Naive B cell (primary cell): Measurements from ENCODE around the gene MTMR4. TPM values are rescaled to one million over a fixed set of nuclear protein-coding genes. Genes with fewer than 3 reads are reported as not detected.
"Not testable (repeated sequence)": the region's sequence is repeated elsewhere in the genome, so short reads cannot be mapped to it uniquely, and the experiment has no call there.

ENCODE experiments used
- ATAC-seq, 2 donors: fragments of 150-1000 bp; cut with Tn5 transposase; 2 replicates each; pipeline ENCODE4 v1.10.0; 2021; ENCODE audit warnings: low read depth in 2 of 2, mild to moderate bottlenecking in 2 of 2, moderate library complexity in 2 of 2
- DNase-seq: peaks from one replicate; pipeline ENCODE4 v3.0.0; 2022
- H3K27ac Mint-ChIP-seq, 6 donors: one replicate each; pipeline ENCODE4 v1.8.0; 2020 to 2022; ENCODE audit warnings: mild to moderate bottlenecking in 6 of 6, mixed read lengths in 6 of 6, moderate library complexity in 5 of 6, inconsistent platforms in 2 of 6
- H3K27me3 Mint-ChIP-seq, 3 donors: one replicate each; pipeline ENCODE4 v1.8.0; 2021 to 2022; ENCODE audit warnings: mixed read lengths in 3 of 3, mild to moderate bottlenecking in 1 of 3
- H3K36me3 Mint-ChIP-seq, 2 donors: one replicate each; pipeline ENCODE4 v1.8.0; 2020 to 2022; ENCODE audit warnings: mixed read lengths in 2 of 2, inconsistent platforms in 1 of 2, mild to moderate bottlenecking in 1 of 2
- H3K4me1 Mint-ChIP-seq, 3 donors: one replicate each; pipeline ENCODE4 v1.8.0; 2020 to 2022; ENCODE audit warnings: mixed read lengths in 3 of 3, inconsistent platforms in 1 of 3, mild to moderate bottlenecking in 1 of 3, moderate library complexity in 1 of 3
- H3K4me3 Mint-ChIP-seq, 8 donors: one replicate each; pipeline ENCODE4 v1.8.0; 2020 to 2022; ENCODE audit warnings: mild to moderate bottlenecking in 8 of 8, mixed read lengths in 8 of 8, moderate library complexity in 8 of 8, inconsistent platforms in 2 of 8
- H3K9me3 Mint-ChIP-seq, 7 donors: one replicate each; pipeline ENCODE4 v1.8.0; 2020 to 2022; ENCODE audit warnings: mixed read lengths in 7 of 7, mild to moderate bottlenecking in 5 of 7, inconsistent platforms in 2 of 7, moderate library complexity in 1 of 7
- polyA plus RNA-seq, 6 donors: library from polyadenylated mRNA; unstranded; fragments of 300-500 nt; fragmentation: Illumina TruSeq; gene quantifications; one replicate each; pipeline ENCODE4 v1.2.3, GENCODE V29; 2021; ENCODE audit warnings: low read depth in 6 of 6

The MTMR4 gene
- polyA plus RNA-seq, 6 donors from 2014 or later = 12.9 to 35.7 (median 30.4) TPM

DNA sequence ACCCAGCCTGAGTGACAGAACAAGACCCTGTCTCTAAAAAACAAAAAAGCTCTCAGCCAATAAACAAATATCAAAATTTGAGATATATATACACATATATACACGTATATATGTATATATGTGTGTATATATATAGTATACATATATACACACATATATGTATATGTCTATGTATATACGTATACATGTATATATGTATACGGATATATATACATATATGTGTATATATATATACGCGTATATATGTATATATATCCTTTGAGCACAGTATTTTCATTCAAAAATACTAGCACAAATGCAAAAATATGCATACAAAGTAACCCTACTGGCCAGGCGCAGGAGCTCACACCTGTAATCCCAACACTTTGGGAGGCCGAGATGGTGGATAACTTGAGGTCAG lies 13.0 kb downstream of the MTMR4 start:
- Mint-ChIP-seq H3K9me3 (no peaks in the 10 kb centered on the region), H3K4me3 (no peak overlapping the region), H3K4me1 (peaks cover 20 to 37% (median 21%) of the 10 kb centered on the region in 3 donors), H3K36me3 (peaks cover 20 to 31% of the 10 kb centered on the region in 2 donors), H3K27me3 (no peaks in the 10 kb centered on the region), H3K27ac (no peak overlapping the region)
- no peak for ATAC-seq
- DNase-seq = no peak

DNA sequence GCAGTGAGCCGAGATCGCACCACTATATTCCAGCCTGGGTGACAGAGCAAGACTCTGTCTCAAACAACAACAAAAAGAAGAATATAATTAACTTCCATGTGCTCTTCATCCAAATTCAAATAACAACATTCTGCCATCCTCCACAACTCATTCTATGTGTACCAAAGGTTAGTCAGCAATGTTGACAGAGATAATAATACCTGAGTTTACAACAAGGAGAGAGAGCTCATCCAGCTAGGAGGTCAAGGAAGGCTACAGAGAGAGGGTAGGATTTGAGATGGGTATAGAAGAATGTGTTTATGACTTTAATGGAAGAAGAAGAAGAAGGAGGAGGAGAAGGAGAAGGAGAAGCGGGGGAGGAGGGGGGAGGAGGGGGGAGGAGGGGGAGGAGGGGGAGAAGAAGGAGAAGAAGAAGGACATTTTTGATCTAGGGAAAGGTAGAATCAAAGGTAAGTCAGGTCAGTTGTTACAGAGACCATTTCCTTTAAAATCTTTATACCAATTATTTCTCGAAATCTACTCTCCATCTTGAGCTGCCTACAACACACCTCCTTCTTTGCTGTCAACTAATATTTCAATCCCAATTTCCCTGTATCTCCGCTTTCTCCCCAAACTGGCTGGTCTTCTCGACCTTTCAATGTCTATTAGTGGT lies 16.1 kb downstream of the MTMR4 start:
- H3K9me3 Mint-ChIP-seq = no peaks in the 10 kb centered on the region
- H3K36me3 Mint-ChIP-seq = peaks cover 21 to 37% of the 10 kb centered on the region in 2 donors
- no peak for ATAC-seq
- H3K4me3 Mint-ChIP-seq = no peak overlapping the region
- H3K4me1 Mint-ChIP-seq = peaks cover 6 to 13% (median 13%) of the 10 kb centered on the region in 3 donors
- no peak for DNase-seq
- no peaks in the 10 kb centered on the region for H3K27me3 Mint-ChIP-seq
- peak overlapping the region in 4 of 6 donors; percentile 31 to 62 (median 48) for H3K27ac Mint-ChIP-seq

DNA sequence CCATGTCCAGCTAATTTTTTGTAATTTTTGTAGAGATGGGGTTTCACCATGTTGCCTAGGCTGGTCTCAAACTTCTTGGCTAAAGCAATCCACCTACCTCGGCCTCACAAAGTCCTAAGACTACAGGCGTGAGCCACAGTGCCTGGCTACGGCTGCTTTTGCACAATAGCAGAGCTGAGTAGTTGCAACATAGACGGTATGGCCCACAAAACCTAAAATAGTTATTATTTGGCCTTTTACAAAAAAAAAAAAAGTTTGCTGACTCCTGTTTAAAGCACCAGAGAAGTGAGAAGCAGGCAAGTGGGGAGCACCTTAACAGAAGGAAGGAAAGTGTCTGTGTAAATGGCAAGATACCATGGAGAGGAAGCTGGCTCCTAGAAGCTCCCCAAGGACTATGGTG lies 20.9 kb downstream of the MTMR4 start:
- Mint-ChIP-seq H3K4me1 (peaks cover 6 to 8% (median 8%) of the 10 kb centered on the region in 3 donors), H3K27ac (no peak overlapping the region), H3K9me3 (no peaks in the 10 kb centered on the region), H3K4me3 (no peak overlapping the region), H3K27me3 (no peaks in the 10 kb centered on the region), H3K36me3 (peaks cover 31 to 37% of the 10 kb centered on the region in 2 donors)
- ATAC-seq (no peak), DNase-seq (no peak)

DNA sequence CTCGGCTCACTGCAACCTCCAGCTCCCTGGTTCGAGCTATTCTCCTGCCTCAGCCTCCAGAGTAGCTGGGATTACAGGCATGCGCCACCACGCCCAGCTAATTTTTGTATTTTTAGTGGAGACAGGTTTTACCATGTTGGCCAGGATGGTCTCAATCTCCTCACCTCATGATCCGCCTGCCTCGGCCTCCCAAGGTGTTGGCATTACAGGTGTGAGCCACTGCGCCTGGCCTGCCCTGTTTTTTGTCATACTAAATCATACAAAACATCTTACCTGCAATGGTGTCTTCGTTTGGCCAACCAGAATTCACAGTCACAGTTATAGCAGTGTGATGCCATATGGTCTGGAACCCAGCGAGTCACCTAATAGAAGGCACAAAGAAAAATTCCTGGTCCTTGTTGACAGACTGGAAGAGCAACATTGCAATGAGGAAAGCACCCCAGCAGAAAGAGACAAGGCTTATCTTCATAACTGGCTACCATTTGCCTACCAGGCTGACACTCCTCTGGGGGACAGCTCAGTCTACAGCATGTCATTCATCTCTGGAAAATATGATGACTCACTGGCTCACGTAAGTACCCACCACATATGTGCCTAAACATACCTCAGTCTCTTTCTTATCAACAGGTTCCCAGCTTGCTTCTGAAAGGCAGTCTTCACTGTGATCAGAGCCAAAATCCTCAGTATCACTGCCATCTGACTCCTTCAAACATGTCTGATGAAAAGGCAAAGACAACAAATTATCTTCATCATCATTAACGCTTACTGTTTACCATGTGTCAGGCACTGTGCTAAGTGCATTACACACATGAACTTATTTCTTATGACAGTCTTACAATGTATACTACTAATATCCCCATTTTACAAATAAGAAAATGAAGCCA lies 22.0 kb downstream of the MTMR4 start:
- no peak overlapping the region for H3K4me3 Mint-ChIP-seq
- no peaks in the 10 kb centered on the region for H3K27me3 Mint-ChIP-seq
- H3K4me1 Mint-ChIP-seq = peaks cover 2 to 6% (median 3%) of the 10 kb centered on the region in 3 donors
- no peak overlapping the region for H3K27ac Mint-ChIP-seq
- H3K9me3 Mint-ChIP-seq = no peaks in the 10 kb centered on the region
- peaks cover 30% of the 10 kb centered on the region in 2 donors for H3K36me3 Mint-ChIP-seq
- no peak for ATAC-seq
- no peak for DNase-seq

DNA sequence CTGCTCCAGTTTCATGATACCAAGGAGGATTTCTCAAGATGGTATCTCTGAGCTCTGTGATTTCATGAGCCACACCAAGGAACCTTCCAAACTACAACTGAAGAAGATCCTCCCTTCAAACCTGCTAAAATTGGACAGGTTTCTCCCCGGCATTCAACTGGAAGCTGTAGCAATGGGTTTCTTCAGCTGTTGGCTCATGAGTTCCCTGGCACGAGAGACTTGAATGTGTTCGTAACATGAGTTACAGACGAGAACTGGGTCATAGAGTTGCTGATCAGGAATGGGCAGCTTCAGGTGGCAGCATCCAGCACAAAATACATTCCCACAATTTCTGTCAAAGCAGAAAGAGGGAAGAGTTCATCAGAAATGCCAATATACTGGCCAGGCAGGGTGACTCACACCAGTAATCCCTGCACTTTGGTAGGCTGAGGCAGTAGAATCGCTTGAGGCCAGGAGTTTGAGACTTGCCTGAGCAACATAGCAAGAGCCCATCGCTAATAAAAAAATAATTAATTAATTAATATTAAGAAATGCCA lies 22.9 kb downstream of the MTMR4 start:
- no peak overlapping the region for H3K27ac Mint-ChIP-seq
- no peak overlapping the region for H3K4me3 Mint-ChIP-seq
- peaks cover 30% of the 10 kb centered on the region in 2 donors for H3K36me3 Mint-ChIP-seq
- DNase-seq (no peak), ATAC-seq (no peak)
- H3K4me1 Mint-ChIP-seq = peaks cover 3 to 6% (median 6%) of the 10 kb centered on the region in 3 donors
- H3K27me3 Mint-ChIP-seq = no peaks in the 10 kb centered on the region
- H3K9me3 Mint-ChIP-seq = no peaks in the 10 kb centered on the region

DNA sequence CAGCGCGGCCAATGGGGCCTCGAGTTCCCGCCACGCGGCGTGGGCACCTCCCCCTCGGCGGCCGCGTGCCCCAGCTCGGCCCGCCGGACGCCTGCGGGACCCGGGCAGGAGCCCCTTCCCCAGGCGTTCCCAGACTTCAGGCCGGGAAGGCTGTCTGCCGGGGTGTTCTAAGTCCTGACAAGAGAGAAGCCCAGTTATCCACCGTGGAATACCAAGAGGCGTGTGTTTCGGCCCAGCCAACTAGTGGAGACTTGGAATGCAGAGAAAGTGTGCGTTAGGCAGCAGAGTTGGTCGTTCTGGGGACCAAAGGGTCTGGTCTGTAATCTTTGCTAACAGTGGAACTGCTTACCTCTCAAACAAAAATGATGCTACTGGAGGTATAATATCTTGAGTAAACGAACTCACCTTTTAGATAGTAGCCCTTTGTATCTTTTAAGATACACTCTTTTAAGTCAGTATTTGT lies 26.0 kb downstream of the MTMR4 start:
- ATAC-seq = no peak
- Mint-ChIP-seq H3K4me1 (peaks cover 2 to 12% (median 11%) of the 10 kb centered on the region in 3 donors), H3K4me3 (peak overlapping the region in 7 of 8 donors; percentile 23 to 81 (median 55)), H3K9me3 (no peaks in the 10 kb centered on the region), H3K27ac (peak overlapping the region in 3 of 6 donors; percentile 51 to 70 (median 63)), H3K36me3 (peaks cover 7 to 21% of the 10 kb centered on the region in 2 donors), H3K27me3 (no peaks in the 10 kb centered on the region)
- no peak for DNase-seq

DNA sequence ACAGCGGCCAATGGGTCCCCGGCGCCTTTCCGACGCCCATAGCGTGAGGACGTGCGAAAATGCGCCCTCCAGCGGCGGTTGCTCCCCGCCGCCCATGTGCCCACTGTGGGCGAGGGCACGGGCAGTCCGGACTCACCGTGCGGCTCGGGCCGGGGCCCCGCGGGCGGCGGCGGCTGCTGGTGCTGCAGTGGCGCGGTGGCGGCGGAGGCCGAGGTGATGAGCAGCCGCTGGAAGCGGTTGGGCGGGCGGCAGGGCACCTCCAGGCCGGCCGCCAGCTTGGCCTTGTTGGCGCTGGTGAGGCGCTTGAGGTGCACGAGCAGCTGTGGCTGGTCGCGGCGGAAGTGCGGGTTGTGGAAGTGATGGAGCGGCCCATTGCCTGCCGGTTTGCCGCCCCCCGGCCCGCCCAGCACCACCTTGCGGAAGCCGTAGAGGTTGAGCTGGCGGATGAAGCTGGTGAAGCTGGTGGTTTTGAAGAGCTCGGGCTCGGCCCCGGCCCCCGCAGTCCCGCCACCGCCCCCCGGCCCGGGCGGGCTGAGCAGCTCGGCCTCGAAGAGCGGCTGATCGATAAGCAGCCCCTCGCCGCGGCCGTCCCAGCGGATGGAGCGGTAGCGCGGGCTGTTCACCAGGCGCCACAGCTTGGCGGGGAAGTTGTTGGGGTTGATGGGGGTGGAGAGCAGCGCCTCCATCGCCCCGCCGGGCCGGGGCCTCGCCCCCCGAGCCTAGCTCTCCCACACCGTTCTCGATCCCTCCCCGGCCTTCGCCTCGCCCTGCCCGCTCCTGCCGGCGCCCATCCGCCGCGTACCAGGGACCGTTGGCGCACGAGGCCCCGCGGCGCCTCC lies 26.6 kb downstream of the MTMR4 start, which contains the start of gene HSF5:
TSS of gene HSF5 (minus strand) at position 820 of the 839 bp plus-strand sequence. CDS start at position 686, 134 bp downstream.
- Mint-ChIP-seq H3K27me3 (no peaks in the 10 kb centered on the region), H3K4me3 (peak within 1 kb of the TSS; percentile 65 to 87 (median 76)), H3K27ac (peak within 1 kb of the TSS in 5 of 6 donors; percentile 51 to 87 (median 76)), H3K36me3 (peaks cover 6 to 18% of the 10 kb centered on the region in 2 donors), H3K9me3 (no peaks in the 10 kb centered on the region), H3K4me1 (peaks cover 2 to 12% (median 11%) of the 10 kb centered on the region in 3 donors)
- ATAC-seq (peak; percentile 95 to 96), DNase-seq (peak; percentile 89)

DNA sequence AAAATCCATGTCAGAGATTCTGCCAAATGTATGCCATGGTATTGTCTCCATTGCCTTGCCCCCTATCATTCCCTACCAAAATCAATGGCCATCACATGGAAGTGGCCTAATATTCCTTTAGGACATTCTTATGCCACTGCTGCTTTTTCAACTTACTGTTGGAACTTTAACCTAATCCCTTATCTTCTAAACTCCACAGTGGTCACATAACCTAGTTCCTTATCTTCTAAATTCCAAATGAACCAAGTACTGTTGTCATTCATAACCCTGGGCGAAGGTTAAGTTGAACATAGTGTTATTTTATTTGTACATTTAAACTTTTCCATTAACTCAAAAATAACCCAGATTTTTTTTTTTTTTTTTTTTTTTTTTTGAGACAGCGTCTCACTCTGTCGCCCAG lies 29.8 kb downstream of the MTMR4 start:
- Mint-ChIP-seq H3K9me3 (no peaks in the 10 kb centered on the region), H3K36me3 (peaks cover 5 to 6% of the 10 kb centered on the region in 2 donors), H3K27ac (no peak overlapping the region), H3K4me3 (no peak overlapping the region), H3K4me1 (peaks cover 2 to 12% (median 11%) of the 10 kb centered on the region in 3 donors), H3K27me3 (no peaks in the 10 kb centered on the region)
- DNase-seq (no peak), ATAC-seq (no peak)

DNA sequence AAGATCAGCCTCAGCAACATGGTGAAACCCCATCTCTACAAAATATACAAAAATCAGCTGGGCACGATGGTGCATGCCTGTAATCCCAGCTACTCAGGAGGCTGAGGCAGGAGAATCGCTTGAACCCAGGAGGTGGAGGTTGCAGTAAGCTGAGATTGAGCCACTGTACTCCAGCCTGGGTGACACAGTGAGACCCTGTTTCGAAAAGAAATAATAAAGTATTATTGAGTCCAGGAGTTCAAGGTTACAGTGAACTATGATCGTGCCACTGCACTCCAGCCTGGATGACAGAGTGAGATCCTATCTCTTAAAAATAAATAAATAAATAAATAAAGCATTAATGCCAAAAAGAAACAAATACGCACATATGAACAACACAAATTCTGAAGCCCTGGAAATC lies 32.6 kb downstream of the MTMR4 start:
- DNase-seq, H3K27ac Mint-ChIP-seq, H3K36me3 Mint-ChIP-seq, H3K9me3 Mint-ChIP-seq, H3K4me3 Mint-ChIP-seq, ATAC-seq, H3K27me3 Mint-ChIP-seq: not testable (repeated sequence)
- H3K4me1 Mint-ChIP-seq = peaks cover 2 to 12% (median 8%) of the 10 kb centered on the region in 3 donors

DNA sequence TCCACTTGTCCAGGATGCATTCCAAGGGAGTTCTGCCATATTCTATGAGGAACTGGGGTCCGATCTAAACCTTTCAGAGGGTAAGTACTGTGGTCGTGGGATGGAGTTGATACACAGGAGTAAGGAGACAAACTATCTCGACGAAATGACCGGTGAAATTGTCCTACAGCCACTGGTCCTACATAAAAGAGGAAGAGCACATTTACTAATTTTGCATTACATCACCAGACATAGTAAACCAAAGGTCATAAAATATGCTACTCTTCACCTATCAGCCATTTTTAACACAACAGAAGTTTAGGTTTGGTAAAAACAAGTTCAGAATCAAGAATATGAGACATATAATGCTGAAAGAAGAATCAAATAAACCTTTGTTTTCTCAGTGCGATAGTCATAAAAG lies 34.3 kb downstream of the MTMR4 start:
- no peaks in the 10 kb centered on the region for H3K27me3 Mint-ChIP-seq
- H3K27ac Mint-ChIP-seq = peak overlapping the region in 1 of 6 donors; percentile 15
- peaks cover 0 to 12% (median 5%) of the 10 kb centered on the region in 3 donors for H3K4me1 Mint-ChIP-seq
- H3K4me3 Mint-ChIP-seq = no peak overlapping the region
- peaks cover 5 to 7% of the 10 kb centered on the region in 2 donors for H3K36me3 Mint-ChIP-seq
- DNase-seq = no peak
- no peaks in the 10 kb centered on the region for H3K9me3 Mint-ChIP-seq
- ATAC-seq = no peak

DNA sequence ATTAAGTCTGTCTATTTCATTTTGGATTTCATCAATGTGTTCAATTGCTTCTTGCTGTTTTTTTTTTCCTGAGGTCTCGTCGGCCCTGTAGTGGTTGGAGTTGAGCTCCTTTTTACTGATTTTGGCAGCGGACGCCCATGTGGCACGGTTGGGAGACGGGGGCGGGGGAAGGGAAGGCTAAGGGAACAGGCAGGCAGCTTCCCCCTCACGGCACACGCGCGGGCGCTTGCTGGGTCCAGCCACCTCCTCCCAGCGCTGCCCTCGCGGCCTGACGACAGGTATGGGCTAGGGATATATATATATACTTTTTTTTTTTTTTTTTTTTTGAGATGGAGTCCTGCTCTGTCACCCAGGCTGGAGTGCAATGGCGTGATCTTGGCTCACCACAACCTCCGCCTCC lies 37.6 kb downstream of the MTMR4 start:
- Mint-ChIP-seq H3K36me3 (peaks cover 5 to 7% of the 10 kb centered on the region in 2 donors), H3K4me3 (no peak overlapping the region), H3K9me3 (no peaks in the 10 kb centered on the region), H3K27me3 (no peaks in the 10 kb centered on the region), H3K4me1 (no peaks in the 10 kb centered on the region), H3K27ac (peak overlapping the region in 1 of 6 donors; percentile 59)
- no peak for ATAC-seq
- DNase-seq = no peak

DNA sequence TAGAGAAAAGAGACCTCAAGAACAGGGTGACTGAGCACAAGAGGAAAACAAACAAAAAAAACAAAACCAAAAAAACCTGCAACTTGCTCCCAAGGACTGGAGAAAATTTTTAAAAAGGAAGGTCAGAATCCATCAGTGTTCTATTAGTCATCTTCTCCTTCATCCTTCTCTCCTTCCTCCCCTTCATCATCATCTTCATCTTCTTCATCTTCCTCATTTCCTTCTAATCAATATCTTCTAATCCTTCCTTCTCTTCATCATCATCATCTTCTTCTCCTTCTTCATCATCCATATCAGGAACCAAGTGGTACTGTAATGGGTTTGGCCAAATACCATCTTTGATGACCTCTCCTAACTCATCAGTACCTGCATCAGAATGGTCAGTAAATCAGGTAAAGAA lies 38.5 kb downstream of the MTMR4 start:
- no peaks in the 10 kb centered on the region for H3K27me3 Mint-ChIP-seq
- peaks cover 5 to 7% of the 10 kb centered on the region in 2 donors for H3K36me3 Mint-ChIP-seq
- no peaks in the 10 kb centered on the region for H3K9me3 Mint-ChIP-seq
- DNase-seq (no peak), ATAC-seq (no peak)
- H3K27ac Mint-ChIP-seq = no peak overlapping the region
- H3K4me3 Mint-ChIP-seq = no peak overlapping the region
- no peaks in the 10 kb centered on the region for H3K4me1 Mint-ChIP-seq

DNA sequence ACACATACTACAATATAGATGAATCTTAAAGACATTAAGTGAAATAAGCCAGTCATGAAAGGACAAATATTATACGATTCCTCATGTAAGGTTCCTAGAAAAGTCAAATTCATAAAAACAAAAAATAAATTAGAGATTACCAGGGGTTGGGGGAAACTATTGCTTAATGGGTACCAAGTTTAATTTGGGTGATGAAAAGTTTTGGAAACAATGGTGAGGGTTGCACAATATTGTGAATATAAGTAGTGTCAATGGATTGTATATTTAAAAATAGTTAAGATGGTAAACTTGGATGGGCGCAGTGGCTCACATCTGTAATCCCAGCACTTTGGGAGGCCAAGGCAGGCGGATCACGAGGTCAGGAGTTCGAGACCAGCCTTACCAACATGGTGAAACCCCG lies 44.1 kb downstream of the MTMR4 start:
- no peaks in the 10 kb centered on the region for H3K27me3 Mint-ChIP-seq
- no peaks in the 10 kb centered on the region for H3K36me3 Mint-ChIP-seq
- H3K4me3 Mint-ChIP-seq = no peak overlapping the region
- no peak overlapping the region for H3K27ac Mint-ChIP-seq
- DNase-seq (no peak), ATAC-seq (no peak)
- no peaks in the 10 kb centered on the region for H3K9me3 Mint-ChIP-seq
- H3K4me1 Mint-ChIP-seq = no peaks in the 10 kb centered on the region
